Activated effector memory CD4-positive, alpha-beta T cell treated with Interleukin-2 at 50 U/mL for 16 hours (primary cell): ENCODE measurements around the gene LGALS3BP.
A peak's percentile ranks its signal among the peaks of the same experiment; 100 is the strongest.

Experiments
- DNase-seq: peaks from one replicate; pipeline ENCODE4 v3.0.0-alpha.2; 2020

Gene LGALS3BP

GRCh38 chr17:79014158-79014758 is 34.5 kb upstream of the LGALS3BP start:
- DNase-seq: no peak

GRCh38 chr17:79012563-79013134 is 32.9 kb upstream of the LGALS3BP start:
- DNase-seq: no peak

GRCh38 chr17:79011451-79012147 is 31.9 kb upstream of the LGALS3BP start:
- DNase-seq: no peak

GRCh38 chr17:79010304-79010646 is 30.6 kb upstream of the LGALS3BP start:
- DNase-seq: no peak

GRCh38 chr17:79009397-79010303 is 29.9 kb upstream of the LGALS3BP start, which contains the start of gene CANT1:
TSS of gene CANT1 (minus strand) at chr17:79009764. CDS start at chr17:78997622, 12,142 bp downstream.
- DNase-seq: peak; percentile 80

- no peak for DNase-seq
These were observed 29.1 kb upstream of the LGALS3BP start for GRCh38 chr17:79008666-79009387.

GRCh38 chr17:79007504-79008381 is 28.0 kb upstream of the LGALS3BP start:
- DNase-seq: no peak

GRCh38 chr17:79006794-79007503 is 27.2 kb upstream of the LGALS3BP start:
- no peak for DNase-seq

- DNase-seq: no peak
These were observed 26.3 kb upstream of the LGALS3BP start for GRCh38 chr17:79006046-79006445.

- DNase-seq: no peak
These were observed 25.5 kb upstream of the LGALS3BP start for GRCh38 chr17:79005063-79005861.

- no peak for DNase-seq
These were observed 24.1 kb upstream of the LGALS3BP start for GRCh38 chr17:79003661-79004411.

- no peak for DNase-seq
These were observed 23.3 kb upstream of the LGALS3BP start for GRCh38 chr17:79002796-79003593.

- DNase-seq: no peak
These were observed 22.6 kb upstream of the LGALS3BP start for GRCh38 chr17:79002291-79002690.

GRCh38 chr17:79001190-79002020 is 21.7 kb upstream of the LGALS3BP start:
- DNase-seq: no peak

GRCh38 chr17:79000396-79001189 is 20.9 kb upstream of the LGALS3BP start:
- DNase-seq: no peak

- DNase-seq: no peak
These were observed 20.2 kb upstream of the LGALS3BP start for GRCh38 chr17:78999947-79000395.
